Measurements from ENCODE around the gene RSF1.

- TF ChIP-seq CTCF (IDR thresholded peaks at IDR 0.05; ENCODE audit: poor library complexity): no peak
- no peak for TF ChIP-seq EZH2 (IDR thresholded peaks at IDR 0.05; ENCODE audit: borderline replicate concordance)
These were observed 29.2 kb downstream of the RSF1 start for GRCh38 chr11:77791301-77791700.
